ENCODE data around the gene ATP1B2.

DNA sequence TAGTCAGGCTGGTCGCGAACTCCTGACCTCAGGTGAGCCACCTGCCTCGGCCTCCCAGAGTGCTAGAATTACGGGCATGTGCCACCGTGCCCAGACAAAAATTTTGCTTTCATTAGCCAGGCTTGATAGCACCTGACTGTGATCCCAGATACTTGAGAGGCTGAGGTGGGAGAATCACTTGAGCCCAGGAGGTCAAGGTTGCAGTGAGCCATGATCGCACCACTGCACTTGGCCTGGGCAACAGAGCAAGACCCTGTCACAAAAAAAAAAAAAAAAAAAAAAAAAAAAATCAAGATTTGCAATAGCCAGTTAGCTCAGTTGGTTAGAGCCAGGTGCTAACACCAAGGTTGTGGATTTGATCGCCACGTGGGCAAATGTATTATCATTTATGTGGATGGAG, 29.9 kb upstream of the ATP1B2 start:
- TF ChIP-seq, protein P1, sequence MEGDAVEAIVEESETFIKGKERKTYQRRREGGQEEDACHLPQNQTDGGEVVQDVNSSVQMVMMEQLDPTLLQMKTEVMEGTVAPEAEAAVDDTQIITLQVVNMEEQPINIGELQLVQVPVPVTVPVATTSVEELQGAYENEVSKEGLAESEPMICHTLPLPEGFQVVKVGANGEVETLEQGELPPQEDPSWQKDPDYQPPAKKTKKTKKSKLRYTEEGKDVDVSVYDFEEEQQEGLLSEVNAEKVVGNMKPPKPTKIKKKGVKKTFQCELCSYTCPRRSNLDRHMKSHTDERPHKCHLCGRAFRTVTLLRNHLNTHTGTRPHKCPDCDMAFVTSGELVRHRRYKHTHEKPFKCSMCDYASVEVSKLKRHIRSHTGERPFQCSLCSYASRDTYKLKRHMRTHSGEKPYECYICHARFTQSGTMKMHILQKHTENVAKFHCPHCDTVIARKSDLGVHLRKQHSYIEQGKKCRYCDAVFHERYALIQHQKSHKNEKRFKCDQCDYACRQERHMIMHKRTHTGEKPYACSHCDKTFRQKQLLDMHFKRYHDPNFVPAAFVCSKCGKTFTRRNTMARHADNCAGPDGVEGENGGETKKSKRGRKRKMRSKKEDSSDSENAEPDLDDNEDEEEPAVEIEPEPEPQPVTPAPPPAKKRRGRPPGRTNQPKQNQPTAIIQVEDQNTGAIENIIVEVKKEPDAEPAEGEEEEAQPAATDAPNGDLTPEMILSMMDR (IDR thresholded peaks at IDR 0.05; ENCODE audit: low read depth, low read length), result no peak
- TF ChIP-seq EZH2phosphoT487 (IDR thresholded peaks at IDR 0.05; ENCODE audit: low read depth), result no peak
